NAMALWA (cell line): ENCODE results near the gene MYO5A.
A peak's percentile ranks its signal among the peaks of the same experiment; 100 is the strongest.
"Not testable (repeated sequence)": the region's sequence is repeated elsewhere in the genome, so short reads cannot be mapped to it uniquely, and the experiment has no call there.

Experiments
- DNase-seq: peaks from one replicate; pipeline ENCODE4 v3.0.0-alpha.2; 2015; ENCODE audit warnings: low spot score

MYO5A gene

GRCh38 chr15:52528564-52529340, at the start of gene MYO5A:
TSS of gene MYO5A (minus strand) at chr15:52528880. CDS start at chr15:52528806, 74 bp downstream.
- peak; percentile 82 for DNase-seq

GRCh38 chr15:52576692-52577091, 48.0 kb upstream of the MYO5A start:
- no peak for DNase-seq

GRCh38 chr15:52575573-52575972, 46.9 kb upstream of the MYO5A start:
- DNase-seq = not testable (repeated sequence)

GRCh38 chr15:52575072-52575471, 46.4 kb upstream of the MYO5A start:
- no peak for DNase-seq

- not testable (repeated sequence) for DNase-seq
Measured at GRCh38 chr15:52574623-52575022, 45.9 kb upstream of the MYO5A start.

GRCh38 chr15:52568601-52569585, 40.2 kb upstream of the MYO5A start, which contains the start of gene ARPP19:
TSS of gene ARPP19 (minus strand) at chr15:52569030. CDS start at chr15:52568892, 138 bp downstream.
- DNase-seq = peak; percentile 86

- peak; percentile 49 for DNase-seq
Measured at GRCh38 chr15:52567871-52568600, 39.4 kb upstream of the MYO5A start.

GRCh38 chr15:52566889-52567288, 38.2 kb upstream of the MYO5A start:
- DNase-seq = no peak

GRCh38 chr15:52565417-52566358, 37.0 kb upstream of the MYO5A start:
- peak; percentile 55 for DNase-seq

GRCh38 chr15:52563501-52564060, 34.9 kb upstream of the MYO5A start:
- DNase-seq = no peak

- no peak for DNase-seq
Measured at GRCh38 chr15:52559575-52559974, 30.9 kb upstream of the MYO5A start.

- DNase-seq = no peak
Measured at GRCh38 chr15:52559022-52559421, 30.3 kb upstream of the MYO5A start.

GRCh38 chr15:52558196-52558595, 29.5 kb upstream of the MYO5A start:
- DNase-seq = no peak

GRCh38 chr15:52557274-52557641, 28.6 kb upstream of the MYO5A start:
- no peak for DNase-seq

GRCh38 chr15:52556524-52557273, 28.0 kb upstream of the MYO5A start:
- no peak for DNase-seq

GRCh38 chr15:52552303-52552702, 23.6 kb upstream of the MYO5A start:
- no peak for DNase-seq

- DNase-seq = no peak
Measured at GRCh38 chr15:52551762-52552161, 23.1 kb upstream of the MYO5A start.

- DNase-seq = not testable (repeated sequence)
Measured at GRCh38 chr15:52551186-52551585, 22.5 kb upstream of the MYO5A start.

GRCh38 chr15:52546031-52546751, 17.5 kb upstream of the MYO5A start:
- no peak for DNase-seq
